Activated CD4-positive, alpha-beta T cell treated with anti-CD3 and anti-CD28 coated beads for 1 hour (primary cell): Measurements from ENCODE around the gene GNS.
"Not testable (repeated sequence)": the region's sequence is repeated elsewhere in the genome, so short reads cannot be mapped to it uniquely, and the experiment has no call there.

Source experiments
- DNase-seq: peaks from one replicate; pipeline ENCODE4 v3.0.0-alpha.2; 2020

GNS gene

DNA sequence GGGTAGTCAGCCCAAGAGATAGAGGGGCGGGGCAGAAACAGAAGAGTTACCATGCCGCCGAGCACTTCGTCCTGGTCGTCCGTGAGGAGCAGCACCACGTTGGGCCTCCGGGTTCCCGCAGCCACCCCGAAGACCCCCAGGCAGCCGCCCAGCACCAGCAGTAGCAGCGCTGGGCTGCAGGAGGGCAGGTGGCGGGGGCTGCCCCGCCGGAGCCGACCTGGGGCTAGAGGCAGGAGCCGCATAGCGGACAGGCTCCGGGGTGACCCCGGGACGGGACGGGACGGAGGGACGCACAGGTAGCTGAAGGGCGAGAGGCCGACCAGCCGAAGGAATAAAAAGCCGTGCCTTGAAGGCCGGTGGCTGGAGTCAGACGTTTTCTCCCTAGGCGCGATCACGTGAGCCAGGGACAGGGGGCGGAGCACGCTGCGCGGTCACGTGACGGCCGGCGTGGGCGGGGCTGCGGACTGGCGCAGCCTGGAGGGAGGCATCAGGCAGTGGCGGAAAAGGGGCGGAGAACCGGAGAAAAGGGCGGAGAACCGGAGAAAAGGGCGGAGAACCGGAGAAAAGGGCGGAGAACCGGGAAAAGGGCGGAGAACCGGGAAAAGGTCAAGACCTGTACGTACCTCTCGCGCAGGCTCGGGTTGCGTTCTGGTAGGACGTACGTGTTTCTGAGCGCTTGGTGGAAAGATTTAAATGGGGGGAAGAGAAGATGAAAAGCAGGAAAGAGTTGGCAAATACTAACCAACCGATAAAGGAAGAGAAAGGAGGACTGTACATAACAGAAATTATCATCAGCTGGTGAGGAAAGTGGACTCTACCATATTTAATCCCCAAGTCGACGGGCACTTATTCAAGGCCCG lies at the start of gene GNS:
GNS (minus strand) TSS at position 372 of the 860 bp plus-strand sequence; CDS start at position 242, 130 bp downstream.
- peak; percentile 87 for DNase-seq

DNA sequence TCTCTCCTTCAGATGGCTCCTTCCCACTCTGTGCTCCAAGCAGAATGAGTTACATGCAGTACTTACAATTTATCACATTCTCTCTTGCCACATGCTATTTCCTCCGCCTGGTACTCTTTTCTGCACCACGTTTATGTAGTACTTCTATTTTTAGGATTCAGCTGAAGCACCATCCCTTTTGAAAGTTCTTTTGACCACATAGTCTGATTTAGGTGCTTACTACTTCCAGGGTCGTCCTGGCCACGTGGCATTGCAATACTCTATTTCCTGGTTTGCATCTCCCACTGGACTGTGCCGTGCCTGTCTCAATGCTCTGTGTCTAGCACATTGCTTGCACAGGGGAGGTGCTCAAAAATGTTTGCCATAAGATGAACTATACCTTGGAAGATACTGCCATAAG lies 48.9 kb upstream of the GNS start:
- DNase-seq: no peak

DNA sequence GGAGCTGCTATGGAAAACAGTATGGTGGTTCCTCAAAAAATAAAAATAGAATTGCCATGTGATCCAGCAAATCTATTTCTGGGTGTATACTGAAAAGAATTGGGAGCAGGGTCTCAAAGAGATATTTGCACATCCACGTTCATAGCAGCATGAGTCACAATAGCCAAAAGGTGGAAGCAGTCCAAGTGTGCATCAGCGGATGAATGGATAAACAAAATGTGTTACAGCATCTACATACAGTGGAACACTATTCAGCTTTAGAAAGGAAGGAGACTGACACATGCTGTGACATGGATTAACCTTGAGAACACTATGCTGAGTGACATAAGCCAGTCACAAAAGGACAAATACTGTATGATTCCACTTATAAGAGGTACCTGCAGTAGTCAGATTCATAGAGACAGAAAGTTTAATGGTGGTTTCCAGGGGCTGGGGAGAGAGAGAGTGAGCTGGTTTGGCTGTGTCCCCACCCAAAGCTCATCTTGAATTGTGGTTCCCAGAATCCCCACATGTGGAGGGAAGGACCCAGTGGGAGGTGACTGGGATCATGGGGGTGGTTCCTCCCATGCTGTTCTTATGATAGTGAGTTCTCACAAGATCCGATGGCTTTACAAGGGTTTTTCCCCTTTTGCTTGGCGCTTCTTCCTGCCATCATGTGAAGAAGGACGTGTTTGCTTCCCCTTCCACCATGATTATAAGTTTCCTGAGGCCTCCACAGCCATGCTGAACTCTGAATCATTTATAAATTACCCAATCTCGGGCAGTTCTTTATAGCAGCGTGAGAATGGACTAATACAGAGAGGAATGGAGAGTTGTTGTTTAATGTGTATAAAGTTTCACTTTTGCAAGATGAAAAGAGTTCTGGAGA lies 47.6 kb upstream of the GNS start:
- no peak for DNase-seq

DNA sequence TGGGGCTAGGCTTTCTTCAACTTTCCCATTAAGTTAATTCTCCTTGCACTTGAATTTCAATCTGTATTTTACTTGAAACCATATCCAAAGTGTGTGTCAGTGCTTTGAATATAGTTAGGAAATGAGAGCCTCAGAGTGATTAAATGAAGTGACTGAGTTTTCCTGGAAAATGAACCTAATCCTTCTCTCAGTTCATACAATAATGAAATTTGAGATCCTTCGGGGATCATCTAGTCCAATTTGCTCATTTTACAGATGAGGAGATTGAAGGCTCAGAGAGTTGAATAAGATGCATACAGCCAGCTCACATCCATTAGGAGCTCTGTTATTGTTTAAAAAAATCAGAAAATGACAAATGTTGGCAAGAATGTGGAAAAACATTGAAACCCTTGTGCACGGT lies 47.0 kb upstream of the GNS start:
- no peak for DNase-seq

DNA sequence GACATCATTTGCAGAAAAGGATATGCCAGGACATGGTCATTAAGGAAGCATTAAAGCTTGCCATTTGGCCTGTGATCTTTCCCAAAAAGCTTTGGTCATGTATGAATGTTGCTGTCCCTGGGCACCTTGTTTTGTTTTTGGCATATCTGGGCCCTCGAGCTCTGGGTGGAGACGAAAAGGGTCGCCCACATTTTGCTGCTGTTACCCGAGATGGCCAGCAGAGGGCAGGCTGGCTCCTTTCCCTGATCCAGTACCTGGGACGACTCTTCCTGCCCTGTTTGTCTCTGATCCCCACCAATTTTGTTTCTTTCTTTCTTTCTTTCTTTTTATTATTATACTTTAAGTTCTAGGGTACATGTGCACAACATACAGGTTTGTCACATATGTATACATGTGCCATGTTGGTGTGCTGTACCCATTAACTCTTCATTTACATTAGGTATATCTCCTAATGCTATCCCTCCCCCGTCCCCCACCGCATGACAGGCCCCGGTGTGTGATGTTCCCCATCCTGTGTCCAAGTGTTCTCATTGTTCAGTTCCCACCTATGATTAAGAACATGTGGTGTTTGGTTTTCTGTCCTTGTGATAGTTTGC lies 43.1 kb upstream of the GNS start:
- DNase-seq: not testable (repeated sequence)

DNA sequence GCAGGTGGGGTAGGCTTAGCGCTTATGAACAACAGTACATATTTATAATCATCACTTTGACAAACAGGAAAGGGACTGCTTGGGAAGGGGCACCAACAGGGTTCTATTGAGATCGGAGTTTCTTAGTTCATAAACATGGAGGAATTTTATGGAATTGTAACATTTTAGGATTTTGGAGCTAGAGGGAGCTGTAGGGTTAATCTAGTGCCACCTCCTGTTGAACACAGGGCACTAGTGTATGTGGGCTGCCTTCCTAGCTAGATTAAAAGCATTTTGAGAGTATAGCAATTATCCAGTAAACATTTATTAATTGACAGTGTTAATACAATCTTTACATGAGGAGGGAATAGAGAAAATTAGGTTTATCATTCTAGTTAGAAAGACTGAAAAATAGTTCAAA lies 42.2 kb upstream of the GNS start:
- no peak for DNase-seq

DNA sequence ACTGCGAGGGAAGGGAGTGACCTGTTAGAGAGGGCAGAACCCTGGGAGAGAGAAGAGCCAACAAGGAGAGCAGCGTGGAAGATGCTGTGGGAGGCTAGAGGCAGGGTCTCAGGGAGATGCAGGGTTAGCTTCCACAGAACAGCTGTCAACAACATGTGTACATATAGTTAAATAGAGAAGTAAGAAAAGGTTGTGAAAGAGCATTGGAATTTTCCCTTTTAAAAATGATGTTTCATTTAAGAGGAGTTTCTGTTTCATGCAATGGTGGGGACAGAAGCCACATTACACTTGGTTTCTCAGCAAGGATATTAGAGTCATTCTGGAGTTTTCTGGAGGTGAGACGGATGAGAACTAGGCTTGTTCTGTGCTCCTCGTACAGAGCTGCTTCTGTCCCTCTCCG lies 41.4 kb upstream of the GNS start:
- DNase-seq: no peak

GRCh38 chr12:64798165-64798564 lies 39.0 kb upstream of the GNS start:
- DNase-seq: no peak

DNA sequence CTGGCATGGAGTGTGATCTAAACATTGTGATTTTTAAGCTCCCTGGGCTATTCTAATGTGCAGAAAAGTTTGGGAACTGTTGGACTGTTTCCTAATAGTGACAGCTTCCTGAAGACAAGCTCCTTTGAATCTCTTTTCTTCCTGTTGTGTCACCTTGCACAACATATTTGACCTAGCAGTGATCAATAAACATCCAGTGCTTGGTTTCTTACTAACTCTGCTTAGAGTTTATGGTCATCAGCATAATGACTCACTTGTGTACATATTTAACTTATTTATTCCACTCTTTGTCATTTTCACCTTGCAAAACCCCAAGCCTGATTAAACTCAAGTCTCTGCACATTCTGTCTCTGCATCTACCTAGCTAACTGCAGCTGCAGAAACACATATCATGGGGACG lies 38.0 kb upstream of the GNS start:
- no peak for DNase-seq

- no peak for DNase-seq
Measured at GRCh38 chr12:64796205-64796845, 37.1 kb upstream of the GNS start.

DNA sequence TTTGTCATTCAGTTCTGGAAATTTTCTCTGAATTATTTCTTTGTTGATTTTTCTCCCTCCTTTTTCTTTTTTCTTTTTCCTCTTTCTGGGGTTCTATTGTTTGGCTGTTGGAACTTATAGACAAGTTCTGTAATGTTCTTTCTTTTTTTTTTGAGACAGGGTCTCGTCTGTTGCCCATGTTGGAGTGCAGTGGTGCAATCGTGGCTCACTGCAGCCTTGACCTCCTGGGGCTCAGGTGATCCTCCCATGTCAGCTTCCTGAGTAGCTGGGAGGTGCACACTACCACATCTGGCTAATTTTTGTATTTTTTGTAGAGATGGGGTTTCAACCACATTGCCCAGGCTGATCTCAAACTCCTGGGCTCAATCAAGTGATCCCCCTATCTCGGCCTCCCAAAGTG lies 35.1 kb upstream of the GNS start:
- DNase-seq: no peak

DNA sequence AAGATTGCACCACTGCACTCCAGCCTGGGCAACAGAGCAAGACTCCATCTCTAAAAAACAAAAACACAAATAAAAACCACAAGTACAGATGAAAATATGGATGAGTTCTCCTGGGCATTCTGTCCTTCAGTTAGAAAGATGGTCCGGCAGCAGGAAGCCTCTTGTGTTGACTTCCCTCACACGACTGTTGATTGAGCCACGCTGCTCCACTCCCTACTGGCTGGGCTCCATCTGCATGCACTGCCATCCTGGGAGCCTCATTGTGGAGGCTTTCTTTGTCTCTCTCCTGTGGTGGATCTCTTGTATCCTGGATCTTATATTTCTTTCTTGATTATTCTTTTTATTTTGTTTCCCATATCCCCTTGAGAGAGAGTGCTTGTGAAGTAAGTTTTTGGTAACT lies 34.4 kb upstream of the GNS start:
- no peak for DNase-seq

GRCh38 chr12:64792128-64792527 lies 32.9 kb upstream of the GNS start:
- DNase-seq: no peak

- no peak for DNase-seq
Measured at GRCh38 chr12:64791036-64791435, 31.8 kb upstream of the GNS start.

DNA sequence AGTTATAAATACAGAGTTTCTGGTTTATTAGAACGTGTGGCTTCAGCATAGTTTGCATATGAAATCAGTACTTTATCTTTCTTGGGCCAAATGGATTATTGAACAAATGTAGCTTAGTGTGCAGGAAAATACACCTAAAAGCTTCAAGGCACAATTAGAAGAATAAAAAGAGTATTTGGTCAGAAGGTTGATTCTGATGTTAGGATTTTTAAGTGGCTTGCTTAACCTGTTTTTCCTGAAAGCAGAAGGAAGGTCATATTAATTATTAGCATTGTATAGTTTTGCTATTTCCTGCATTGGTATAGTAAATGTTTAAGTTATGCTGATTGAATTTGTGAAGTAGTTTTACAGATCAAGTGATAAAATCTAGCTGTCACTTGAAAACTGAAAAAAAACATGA lies 31.0 kb upstream of the GNS start:
- DNase-seq: no peak

DNA sequence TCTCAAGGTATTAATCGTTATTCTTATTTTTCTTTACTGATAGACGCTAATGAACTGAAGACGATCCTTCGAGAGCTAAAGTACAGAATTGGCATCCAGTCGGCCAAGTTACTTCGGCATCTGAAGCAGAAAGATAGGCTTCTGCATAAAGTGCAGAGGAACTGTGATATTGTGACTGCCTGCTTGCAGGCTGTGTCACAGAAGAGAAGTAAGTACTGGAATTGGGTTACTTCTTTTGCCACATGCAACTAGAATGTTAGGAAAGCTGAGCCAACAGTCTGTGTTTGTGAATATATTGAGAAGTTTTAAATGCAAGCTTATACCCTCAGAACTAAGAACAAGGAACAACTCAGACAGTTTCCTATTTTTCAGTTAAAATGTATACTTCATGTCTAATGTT lies 26.6 kb upstream of the GNS start:
- no peak for DNase-seq

DNA sequence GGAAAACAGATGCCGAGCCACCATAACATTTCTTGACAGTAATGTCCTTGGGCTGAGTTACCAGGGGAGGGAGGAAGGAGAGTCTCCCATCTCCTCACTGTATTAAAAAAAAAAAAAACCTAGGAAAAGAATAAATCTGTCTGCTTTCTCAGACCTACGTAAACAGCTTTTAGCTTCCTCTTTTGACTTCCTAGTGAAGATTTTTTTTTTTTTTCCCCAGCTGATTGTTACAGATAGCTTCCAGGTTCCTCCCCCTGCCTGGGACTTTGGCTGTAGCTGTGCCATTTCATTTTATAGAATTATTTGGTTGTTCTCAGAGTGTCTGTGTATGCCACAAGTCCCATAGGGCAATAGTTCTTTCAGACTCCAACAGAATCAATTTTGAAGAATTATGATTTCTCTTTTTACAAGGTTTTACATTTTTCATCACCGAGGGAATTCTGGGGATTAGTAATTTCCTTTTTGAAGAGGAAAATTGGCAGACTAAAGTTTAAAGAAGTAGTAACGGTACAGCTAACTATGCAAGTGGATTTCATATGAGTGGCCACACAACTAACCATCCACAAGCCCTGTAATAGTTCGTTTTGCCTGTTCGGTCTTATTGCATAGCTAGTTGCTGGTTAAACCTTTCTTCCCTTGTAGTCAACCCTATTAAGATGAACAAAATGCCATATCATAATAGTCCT lies 23.1 kb upstream of the GNS start:
- no peak for DNase-seq

DNA sequence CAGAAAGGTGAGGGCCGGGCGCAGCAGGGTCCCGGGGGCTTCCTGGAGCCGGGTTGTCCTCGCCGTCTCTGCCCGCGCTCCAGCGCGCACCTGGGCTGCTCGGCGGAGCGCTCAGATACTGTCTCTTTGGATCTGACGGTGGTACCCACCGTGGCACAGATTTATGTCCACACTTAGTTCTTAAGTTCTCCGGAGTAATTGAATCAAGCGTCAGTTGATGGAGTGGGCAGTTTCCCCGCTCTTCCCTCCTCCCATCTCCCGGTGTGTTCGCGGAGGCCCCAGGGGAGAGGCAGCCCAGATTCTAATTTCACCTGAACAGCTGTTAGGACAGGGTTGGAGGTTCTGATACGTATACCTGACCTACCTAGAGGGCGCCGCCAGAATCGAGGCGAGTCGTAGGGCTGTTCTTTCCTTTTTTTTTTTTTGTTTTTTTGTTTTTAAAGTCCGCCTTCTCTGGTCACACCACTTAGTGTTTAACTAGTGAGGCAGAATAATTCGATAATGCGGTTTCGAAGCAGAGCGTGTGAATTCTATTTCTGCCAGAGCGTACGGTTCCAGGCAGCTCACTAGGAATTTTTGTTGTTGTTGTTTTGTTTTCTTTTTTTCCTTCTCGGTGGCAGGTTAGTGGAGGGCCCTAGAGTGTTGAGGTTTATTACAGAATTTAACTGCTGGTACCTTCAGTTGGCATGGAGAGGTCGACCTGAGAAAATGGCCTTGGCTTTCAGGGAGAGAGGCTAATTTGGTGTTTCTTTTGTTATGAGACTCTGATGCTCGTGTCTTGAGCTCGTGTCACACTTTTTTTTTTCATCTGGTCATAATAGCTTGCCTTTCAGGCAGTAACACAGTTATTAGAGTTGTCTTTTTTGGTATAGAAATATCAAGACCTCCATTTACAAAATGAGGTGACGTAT lies 22.3 kb upstream of the GNS start:
- DNase-seq: no peak

DNA sequence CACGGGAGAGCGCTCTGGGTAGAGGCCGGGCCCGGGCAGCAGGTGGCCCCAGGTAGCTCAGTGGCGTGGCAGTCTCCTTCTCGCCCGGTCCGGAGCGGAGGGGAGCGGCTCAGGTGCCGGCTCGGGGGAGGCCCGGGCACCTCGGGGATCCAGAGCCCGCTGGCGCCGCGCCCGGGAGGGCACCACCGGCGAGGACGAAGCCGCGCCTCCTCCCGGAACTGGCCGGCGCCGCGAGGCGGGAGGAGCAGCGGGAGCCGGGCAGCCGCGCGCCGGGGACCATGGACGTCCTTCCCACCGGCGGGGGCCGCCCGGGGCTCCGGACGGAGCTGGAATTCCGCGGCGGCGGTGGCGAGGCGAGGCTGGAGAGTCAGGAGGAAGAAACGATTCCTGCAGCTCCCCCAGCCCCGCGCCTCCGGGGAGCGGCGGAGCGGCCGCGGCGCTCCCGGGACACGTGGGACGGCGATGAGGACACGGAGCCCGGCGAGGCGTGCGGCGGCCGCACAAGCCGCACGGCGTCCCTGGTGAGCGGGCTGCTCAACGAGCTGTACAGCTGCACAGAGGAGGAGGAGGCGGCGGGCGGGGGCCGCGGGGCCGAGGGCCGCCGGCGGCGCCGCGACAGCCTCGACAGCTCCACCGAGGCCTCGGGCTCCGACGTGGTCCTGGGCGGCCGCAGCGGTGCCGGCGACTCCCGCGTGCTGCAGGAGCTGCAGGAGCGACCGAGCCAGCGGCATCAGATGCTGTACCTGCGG lies 21.5 kb upstream of the GNS start:
- DNase-seq: no peak

GRCh38 chr12:64780132-64780530 lies 20.9 kb upstream of the GNS start:
- DNase-seq: no peak
